ENCODE results near the gene XRCC3.

Gene XRCC3

DNA sequence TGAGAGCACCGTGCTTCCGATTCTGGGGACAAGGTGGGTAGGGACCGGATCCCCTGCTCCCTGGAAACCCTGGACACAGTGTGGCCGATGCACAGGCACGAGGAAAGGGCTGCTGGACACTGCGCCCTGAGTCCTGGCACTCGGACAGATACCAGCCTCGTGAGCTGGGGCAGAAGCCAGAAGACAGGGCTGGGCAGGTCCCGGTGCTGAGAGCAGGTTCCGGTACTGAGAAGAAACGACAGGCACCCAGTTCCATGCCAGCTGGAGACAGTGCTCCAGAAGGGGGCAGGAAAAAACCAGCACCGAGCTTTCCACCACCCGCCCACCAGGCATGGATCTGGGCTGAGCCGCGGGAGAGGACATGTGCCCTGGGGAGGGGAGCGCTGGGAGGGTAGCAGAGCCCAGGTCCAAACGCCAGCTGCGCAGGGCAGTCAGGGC, 6.5 kb downstream of the XRCC3 start:
- ChIA-PET POLR2A (no interaction called here), CTCF (no interaction called here)
- TF ChIP-seq ZNF292 (tag by site-specific recombination; IDR thresholded peaks at IDR 0.05; ENCODE audit: borderline replicate concordance, low read depth) (no peak), ZNF560 (tag by site-specific recombination; IDR thresholded peaks at IDR 0.05; ENCODE audit: borderline replicate concordance) (no peak), SALL2 (tag by site-specific recombination; IDR thresholded peaks at IDR 0.05; ENCODE audit: borderline replicate concordance) (no peak), ZNF157 (tag by site-specific recombination; IDR thresholded peaks at IDR 0.05) (no peak), ZNF16 (tag by site-specific recombination; IDR thresholded peaks at IDR 0.05; ENCODE audit: low read depth) (no peak), ZNF19 (tag by site-specific recombination; IDR thresholded peaks at IDR 0.05; ENCODE audit: low read depth) (no peak), ZNF664 (tag by site-specific recombination; IDR thresholded peaks at IDR 0.05) (no peak)
- TF ChIP-seq, protein P1, sequence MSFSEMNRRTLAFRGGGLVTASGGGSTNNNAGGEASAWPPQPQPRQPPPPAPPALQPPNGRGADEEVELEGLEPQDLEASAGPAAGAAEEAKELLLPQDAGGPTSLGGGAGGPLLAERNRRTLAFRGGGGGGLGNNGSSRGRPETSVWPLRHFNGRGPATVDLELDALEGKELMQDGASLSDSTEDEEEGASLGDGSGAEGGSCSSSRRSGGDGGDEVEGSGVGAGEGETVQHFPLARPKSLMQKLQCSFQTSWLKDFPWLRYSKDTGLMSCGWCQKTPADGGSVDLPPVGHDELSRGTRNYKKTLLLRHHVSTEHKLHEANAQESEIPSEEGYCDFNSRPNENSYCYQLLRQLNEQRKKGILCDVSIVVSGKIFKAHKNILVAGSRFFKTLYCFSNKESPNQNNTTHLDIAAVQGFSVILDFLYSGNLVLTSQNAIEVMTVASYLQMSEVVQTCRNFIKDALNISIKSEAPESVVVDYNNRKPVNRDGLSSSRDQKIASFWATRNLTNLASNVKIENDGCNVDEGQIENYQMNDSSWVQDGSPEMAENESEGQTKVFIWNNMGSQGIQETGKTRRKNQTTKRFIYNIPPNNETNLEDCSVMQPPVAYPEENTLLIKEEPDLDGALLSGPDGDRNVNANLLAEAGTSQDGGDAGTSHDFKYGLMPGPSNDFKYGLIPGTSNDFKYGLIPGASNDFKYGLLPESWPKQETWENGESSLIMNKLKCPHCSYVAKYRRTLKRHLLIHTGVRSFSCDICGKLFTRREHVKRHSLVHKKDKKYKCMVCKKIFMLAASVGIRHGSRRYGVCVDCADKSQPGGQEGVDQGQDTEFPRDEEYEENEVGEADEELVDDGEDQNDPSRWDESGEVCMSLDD (tag by site-specific recombination; IDR thresholded peaks at IDR 0.05), result no peak
- TF ChIP-seq, protein P2, sequence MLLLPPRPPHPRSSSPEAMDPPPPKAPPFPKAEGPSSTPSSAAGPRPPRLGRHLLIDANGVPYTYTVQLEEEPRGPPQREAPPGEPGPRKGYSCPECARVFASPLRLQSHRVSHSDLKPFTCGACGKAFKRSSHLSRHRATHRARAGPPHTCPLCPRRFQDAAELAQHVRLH (tag by site-specific recombination; IDR thresholded peaks at IDR 0.05), result no peak
- TF ChIP-seq, protein P3, sequence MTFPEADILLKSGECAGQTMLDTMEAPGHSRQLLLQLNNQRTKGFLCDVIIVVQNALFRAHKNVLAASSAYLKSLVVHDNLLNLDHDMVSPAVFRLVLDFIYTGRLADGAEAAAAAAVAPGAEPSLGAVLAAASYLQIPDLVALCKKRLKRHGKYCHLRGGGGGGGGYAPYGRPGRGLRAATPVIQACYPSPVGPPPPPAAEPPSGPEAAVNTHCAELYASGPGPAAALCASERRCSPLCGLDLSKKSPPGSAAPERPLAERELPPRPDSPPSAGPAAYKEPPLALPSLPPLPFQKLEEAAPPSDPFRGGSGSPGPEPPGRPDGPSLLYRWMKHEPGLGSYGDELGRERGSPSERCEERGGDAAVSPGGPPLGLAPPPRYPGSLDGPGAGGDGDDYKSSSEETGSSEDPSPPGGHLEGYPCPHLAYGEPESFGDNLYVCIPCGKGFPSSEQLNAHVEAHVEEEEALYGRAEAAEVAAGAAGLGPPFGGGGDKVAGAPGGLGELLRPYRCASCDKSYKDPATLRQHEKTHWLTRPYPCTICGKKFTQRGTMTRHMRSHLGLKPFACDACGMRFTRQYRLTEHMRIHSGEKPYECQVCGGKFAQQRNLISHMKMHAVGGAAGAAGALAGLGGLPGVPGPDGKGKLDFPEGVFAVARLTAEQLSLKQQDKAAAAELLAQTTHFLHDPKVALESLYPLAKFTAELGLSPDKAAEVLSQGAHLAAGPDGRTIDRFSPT (tag by site-specific recombination; IDR thresholded peaks at IDR 0.05), result no peak
- no peak overlapping the region for H3K27ac ChIP-seq (ENCODE audit: extremely low read depth, low read depth, low read length)
- no peaks in the 10 kb centered on the region for H3K4me1 ChIP-seq (ENCODE audit: control insufficient read depth, insufficient read depth, low read length)
- H3K36me3 ChIP-seq (ENCODE audit: control insufficient read depth in 2 of 2, insufficient read depth in 1 of 2, low read length in 2 of 2), result peaks cover 15 to 95% of the 10 kb centered on the region in 2 experiments
- H3K9me3 ChIP-seq (ENCODE audit: control insufficient read depth, insufficient read depth, low read depth, low read length), result no peaks in the 10 kb centered on the region
- H3K4me3 ChIP-seq (ENCODE audit: low read depth, low read length), result no peak overlapping the region

DNA sequence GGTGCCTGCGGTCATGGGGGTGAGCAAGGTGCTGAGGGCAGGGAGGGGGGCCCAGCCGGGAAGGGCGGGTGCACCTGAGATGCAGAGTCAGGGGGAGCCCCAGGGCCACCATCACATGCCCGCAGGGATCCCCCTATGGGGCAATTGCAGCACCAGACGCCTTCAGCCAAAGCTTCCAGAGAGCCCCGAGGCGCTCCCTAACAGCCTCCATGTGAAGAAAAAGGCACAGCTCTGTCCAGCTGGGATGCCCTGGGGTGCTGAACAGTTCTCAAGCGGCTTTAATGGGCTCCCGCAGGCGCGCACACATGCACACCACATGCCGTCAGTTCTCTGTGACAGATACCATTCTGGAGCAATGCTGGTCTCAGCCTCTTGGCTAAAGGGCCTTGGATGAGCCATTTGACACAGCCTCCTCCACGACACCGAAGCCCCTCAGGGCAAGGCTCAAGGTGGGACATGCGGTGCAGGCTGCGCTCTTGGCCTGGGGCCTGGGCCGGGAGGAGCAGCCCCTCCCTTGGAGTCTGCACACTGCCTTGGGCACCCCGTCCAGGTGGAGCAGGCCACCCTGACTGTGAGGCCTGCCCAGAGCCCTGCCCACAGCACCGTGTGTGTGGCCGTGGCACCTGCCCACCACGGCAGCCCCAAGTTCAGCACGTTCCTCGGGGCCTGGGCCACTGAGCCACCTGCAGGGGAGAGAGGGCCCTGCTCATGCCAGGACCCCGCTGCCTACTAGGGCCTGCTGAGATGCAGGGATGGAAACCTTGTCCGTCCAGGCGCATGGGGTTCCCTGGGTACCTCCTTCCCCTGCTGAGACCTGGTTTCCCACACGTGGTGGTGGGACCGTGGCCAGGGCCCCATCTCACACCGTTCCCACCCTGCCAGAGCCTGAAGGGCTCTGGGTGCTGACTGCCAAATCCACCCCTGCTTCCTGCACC, 7.7 kb downstream of the XRCC3 start:
- ChIA-PET CTCF (no interaction called here), POLR2A (interaction anchor here (1.1 kb wide), 1 partner anchor 8 kb away, joined by 5 read pairs; the partner anchor contains the start of gene ZFYVE21)

More for the DNA sequence above, 7.7 kb downstream of the XRCC3 start:
- H3K4me3 ChIP-seq (ENCODE audit: low read depth, low read length), result no peak overlapping the region
- TF ChIP-seq ZIC2 (tag by site-specific recombination; IDR thresholded peaks at IDR 0.05) (peak; percentile 97), KLF10 (tag by site-specific recombination; IDR thresholded peaks at IDR 0.05) (no peak), SP3 (tag by site-specific recombination; IDR thresholded peaks at IDR 0.05) (no peak), YY1 (tag by site-specific recombination; IDR thresholded peaks at IDR 0.05) (no peak), ZNF529 (tag by site-specific recombination; IDR thresholded peaks at IDR 0.05; ENCODE audit: insufficient replicate concordance) (no peak), ZNF37A (tag by site-specific recombination; IDR thresholded peaks at IDR 0.05) (no peak), KLF7 (tag by site-specific recombination; IDR thresholded peaks at IDR 0.05; ENCODE audit: borderline replicate concordance) (no peak)
- TF ChIP-seq, protein P4, sequence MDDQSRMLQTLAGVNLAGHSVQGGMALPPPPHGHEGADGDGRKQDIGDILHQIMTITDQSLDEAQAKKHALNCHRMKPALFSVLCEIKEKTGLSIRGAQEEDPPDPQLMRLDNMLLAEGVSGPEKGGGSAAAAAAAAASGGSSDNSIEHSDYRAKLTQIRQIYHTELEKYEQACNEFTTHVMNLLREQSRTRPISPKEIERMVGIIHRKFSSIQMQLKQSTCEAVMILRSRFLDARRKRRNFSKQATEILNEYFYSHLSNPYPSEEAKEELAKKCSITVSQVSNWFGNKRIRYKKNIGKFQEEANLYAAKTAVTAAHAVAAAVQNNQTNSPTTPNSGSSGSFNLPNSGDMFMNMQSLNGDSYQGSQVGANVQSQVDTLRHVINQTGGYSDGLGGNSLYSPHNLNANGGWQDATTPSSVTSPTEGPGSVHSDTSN (CRISPR knock-in tag; IDR thresholded peaks at IDR 0.05), result 0 out of 2 replicates have a peak, but pooled peaks have one; percentile 1
- TF ChIP-seq, protein P5, sequence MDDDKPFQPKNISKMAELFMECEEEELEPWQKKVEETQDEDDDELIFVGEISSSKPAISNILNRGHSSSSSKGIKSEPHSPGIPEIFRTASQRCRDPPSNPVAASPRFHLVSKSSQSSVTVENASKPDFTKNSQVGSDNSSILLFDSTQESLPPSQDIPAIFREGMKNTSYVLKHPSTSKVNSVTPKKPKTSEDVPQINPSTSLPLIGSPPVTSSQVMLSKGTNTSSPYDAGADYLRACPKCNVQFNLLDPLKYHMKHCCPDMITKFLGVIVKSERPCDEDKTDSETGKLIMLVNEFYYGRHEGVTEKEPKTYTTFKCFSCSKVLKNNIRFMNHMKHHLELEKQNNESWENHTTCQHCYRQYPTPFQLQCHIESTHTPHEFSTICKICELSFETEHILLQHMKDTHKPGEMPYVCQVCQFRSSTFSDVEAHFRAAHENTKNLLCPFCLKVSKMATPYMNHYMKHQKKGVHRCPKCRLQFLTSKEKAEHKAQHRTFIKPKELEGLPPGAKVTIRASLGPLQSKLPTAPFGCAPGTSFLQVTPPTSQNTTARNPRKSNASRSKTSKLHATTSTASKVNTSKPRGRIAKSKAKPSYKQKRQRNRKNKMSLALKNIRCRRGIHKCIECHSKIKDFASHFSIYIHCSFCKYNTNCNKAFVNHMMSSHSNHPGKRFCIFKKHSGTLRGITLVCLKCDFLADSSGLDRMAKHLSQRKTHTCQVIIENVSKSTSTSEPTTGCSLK (tag by site-specific recombination; IDR thresholded peaks at IDR 0.05), result no peak
- TF ChIP-seq, protein P6, sequence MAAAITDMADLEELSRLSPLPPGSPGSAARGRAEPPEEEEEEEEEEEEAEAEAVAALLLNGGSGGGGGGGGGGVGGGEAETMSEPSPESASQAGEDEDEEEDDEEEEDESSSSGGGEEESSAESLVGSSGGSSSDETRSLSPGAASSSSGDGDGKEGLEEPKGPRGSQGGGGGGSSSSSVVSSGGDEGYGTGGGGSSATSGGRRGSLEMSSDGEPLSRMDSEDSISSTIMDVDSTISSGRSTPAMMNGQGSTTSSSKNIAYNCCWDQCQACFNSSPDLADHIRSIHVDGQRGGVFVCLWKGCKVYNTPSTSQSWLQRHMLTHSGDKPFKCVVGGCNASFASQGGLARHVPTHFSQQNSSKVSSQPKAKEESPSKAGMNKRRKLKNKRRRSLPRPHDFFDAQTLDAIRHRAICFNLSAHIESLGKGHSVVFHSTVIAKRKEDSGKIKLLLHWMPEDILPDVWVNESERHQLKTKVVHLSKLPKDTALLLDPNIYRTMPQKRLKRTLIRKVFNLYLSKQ (tag by site-specific recombination; IDR thresholded peaks at IDR 0.05; ENCODE audit: borderline replicate concordance), result no peak
- H3K36me3 ChIP-seq (ENCODE audit: control insufficient read depth in 2 of 2, insufficient read depth in 1 of 2, low read length in 2 of 2), result peaks cover 15 to 95% of the 10 kb centered on the region in 2 experiments
- H3K27ac ChIP-seq (ENCODE audit: extremely low read depth, low read depth, low read length), result no peak overlapping the region
- no peaks in the 10 kb centered on the region for H3K4me1 ChIP-seq (ENCODE audit: control insufficient read depth, insufficient read depth, low read length)
- no peaks in the 10 kb centered on the region for H3K9me3 ChIP-seq (ENCODE audit: control insufficient read depth, insufficient read depth, low read depth, low read length)

All from HEK293 (cell line).